CD4-positive, alpha-beta T cell (primary cell): ENCODE measurements around the gene AK6. TPM values are rescaled to one million over a fixed set of nuclear protein-coding genes. Genes with fewer than 3 reads are reported as not detected.

Experiments
- ATAC-seq: fragments of 200-7000 bp; cut with Tn5 transposase; one replicate; pipeline ENCODE4 v1.10.0; 2022; ENCODE audit warnings: mild to moderate bottlenecking; ENCODE audit not compliant: poor library complexity
- CTCF ChIA-PET: fragments of 350-600 bp; sonication (Branson Sonifier 250); formaldehyde crosslinking; loops from one replicate; lab custom pipeline; 2021; ENCODE audit warnings: antibody characterized with exemption, inconsistent platforms; lab: Charles Lee
- POLR2A ChIA-PET: fragments of 350-600 bp; sonication (Branson Sonifier 250); formaldehyde crosslinking; loops from one replicate; lab custom pipeline; 2021; ENCODE audit warnings: antibody characterized with exemption, inconsistent platforms; lab: Charles Lee
- DNase-seq, 14 experiments: peaks; one replicate each; pipeline ENCODE4 v3.0.0-alpha.2; 2013 to 2020; ENCODE audit warnings: mixed read lengths in 2 of 14
- H3K27ac ChIP-seq, 2 donors: one replicate each; pipeline versions ENCODE4 v1.5.1 to v1.7.0; 2013; ENCODE audit warnings: low read length in 2 of 2, low read depth in 1 of 2, mild to moderate bottlenecking in 1 of 2
- H3K27me3 ChIP-seq, 2 experiments: 1 replicate in 1 of 2; 2 replicates in 1 of 2; pipeline versions ENCODE4 v1.6.1 to v1.7.0; 2013; ENCODE audit warnings: low read length in 2 of 2, control low read depth in 1 of 2, mild to moderate bottlenecking in 1 of 2, moderate library complexity in 1 of 2; ENCODE audit not compliant: insufficient read depth in 2 of 2, control insufficient read depth in 1 of 2
- H3K36me3 ChIP-seq: one replicate; pipeline ENCODE4 v1.6.1; 2013; ENCODE audit warnings: low read length, control low read depth; ENCODE audit not compliant: insufficient read depth
- H3K4me1 ChIP-seq: one replicate; pipeline ENCODE4 v1.6.1; 2013; ENCODE audit warnings: low read length, control low read depth; ENCODE audit not compliant: insufficient read depth
- H3K4me3 ChIP-seq: one replicate; pipeline ENCODE4 v1.5.1; 2013; ENCODE audit warnings: mild to moderate bottlenecking, low read length, moderate library complexity
- H3K9me3 ChIP-seq, 2 experiments: 1 replicate in 1 of 2; 2 replicates in 1 of 2; pipeline versions ENCODE4 v1.6.1 to v1.7.0; 2013; ENCODE audit warnings: low read length in 2 of 2, mild to moderate bottlenecking in 2 of 2, control low read depth in 1 of 2, moderate library complexity in 1 of 2; ENCODE audit not compliant: control insufficient read depth in 1 of 2, insufficient read depth in 1 of 2
- H3K27ac Mint-ChIP-seq: one replicate; pipeline ENCODE4 v1.8.0; 2020; ENCODE audit warnings: mixed read lengths
- H3K27me3 Mint-ChIP-seq: one replicate; pipeline ENCODE4 v1.8.0; 2021; ENCODE audit warnings: mixed read lengths
- H3K36me3 Mint-ChIP-seq: one replicate; pipeline ENCODE4 v1.8.0; 2021; ENCODE audit warnings: low read depth, mixed read lengths
- H3K4me1 Mint-ChIP-seq: one replicate; pipeline ENCODE4 v1.8.0; 2021; ENCODE audit warnings: low read depth, mixed read lengths
- H3K4me3 Mint-ChIP-seq: one replicate; pipeline ENCODE4 v1.8.0; 2020; ENCODE audit warnings: mild to moderate bottlenecking, mixed read lengths
- H3K9me3 Mint-ChIP-seq: one replicate; pipeline ENCODE4 v1.8.0; 2020; ENCODE audit warnings: mixed read lengths
- CTCF ChIP-seq: fragments of 200-600 bp; IDR thresholded peaks from one replicate; pipeline ENCODE4 v1.8.0; 2022; ENCODE audit warnings: antibody characterized with exemption, mild to moderate bottlenecking
- intact Hi-C, 2 experiments: fragments of 100-400 bp; cut with DNase I in 1 of 2; cut with micrococcal nuclease in 1 of 2; formaldehyde crosslinking; loops; one replicate each; pipeline versions ENCODE4 v1.15.1 to v1.9.0; 2023 to 2025; cut with DNase I, micrococcal nuclease
- total RNA-seq, 174 experiments: library from RNA in 2 of 174; stranded (reverse) in 2 of 174; gene quantifications; one replicate each; pipeline ENCODE4 v1.2.3 and lab custom pipeline; 2021 to 2026

AK6 gene
- total RNA-seq, 2 experiments from 2014 or later = 8.2 to 10.6 TPM

GRCh38 chr5:69329905-69330489, 39.3 kb downstream of the AK6 start:
- intact Hi-C loops = loop anchor here (2.0 to 10.0 kb wide), 7 partner anchors 45 to 289 kb away; partner anchors contain the start of genes CCNB1 (in 1 of the 2), CDK7 (in 1 of the 2) and CENPH (in 1 of the 2)
- CTCF ChIA-PET = no interaction called here
- H3K4me3 Mint-ChIP-seq = no peak overlapping the region

GRCh38 chr5:69326365-69326764, 43.0 kb downstream of the AK6 start:
- CTCF ChIA-PET = no interaction called here
- no peaks in the 10 kb centered on the region for H3K4me1 ChIP-seq

More at GRCh38 chr5:69329905-69330489, 39.3 kb downstream of the AK6 start:
- H3K4me1 Mint-ChIP-seq = peaks cover 26% of the 10 kb centered on the region
- Histone ChIP-seq H3K27ac (no peak overlapping the region), H3K36me3 (no peaks in the 10 kb centered on the region), H3K4me3 (no peak overlapping the region), H3K9me3 (peaks cover 0 to 10% of the 10 kb centered on the region in 2 experiments), H3K27me3 (no peaks in the 10 kb centered on the region), H3K4me1 (peaks cover 26% of the 10 kb centered on the region)
- peak overlapping the region; percentile 10 for H3K27ac Mint-ChIP-seq
- no peak for DNase-seq
- peaks cover 3% of the 10 kb centered on the region for H3K36me3 Mint-ChIP-seq
- POLR2A ChIA-PET = interaction anchor here (1.1 kb wide), 1 partner anchor 96 kb away, joined by 3 read pairs; the partner anchor contains the start of gene CDK7
- no peak for ATAC-seq
- H3K27me3 Mint-ChIP-seq = no peaks in the 10 kb centered on the region
- H3K9me3 Mint-ChIP-seq = no peaks in the 10 kb centered on the region
- TF ChIP-seq CTCF = no peak

GRCh38 chr5:69317391-69317790, 51.9 kb downstream of the AK6 start:
- no peak overlapping the region for H3K4me3 Mint-ChIP-seq
- DNase-seq (peak in 1 of 14 experiments; percentile 5), ATAC-seq (no peak)
- intact Hi-C loops = no loop called here
- H3K36me3 Mint-ChIP-seq = peaks cover 50% of the 10 kb centered on the region
- H3K27ac ChIP-seq = no peak overlapping the region
- no peaks in the 10 kb centered on the region for H3K9me3 Mint-ChIP-seq
- no peak overlapping the region for H3K27ac Mint-ChIP-seq
- no peaks in the 10 kb centered on the region for H3K4me1 Mint-ChIP-seq
- H3K9me3 ChIP-seq = no peaks in the 10 kb centered on the region
- CTCF ChIA-PET = no interaction called here
- H3K27me3 Mint-ChIP-seq = no peaks in the 10 kb centered on the region
- no peaks in the 10 kb centered on the region for H3K27me3 ChIP-seq
- POLR2A ChIA-PET = no interaction called here
- H3K4me1 ChIP-seq = no peaks in the 10 kb centered on the region
- no peak overlapping the region for H3K4me3 ChIP-seq
- no peak for TF ChIP-seq CTCF
- H3K36me3 ChIP-seq = peaks cover 12% of the 10 kb centered on the region

More at GRCh38 chr5:69326365-69326764, 43.0 kb downstream of the AK6 start:
- POLR2A ChIA-PET = no interaction called here
- H3K4me3 Mint-ChIP-seq = no peak overlapping the region
- peaks cover 5% of the 10 kb centered on the region for H3K4me1 Mint-ChIP-seq
- no peak for TF ChIP-seq CTCF
- H3K9me3 Mint-ChIP-seq = no peaks in the 10 kb centered on the region
- Histone ChIP-seq H3K27ac (no peak overlapping the region), H3K4me3 (no peak overlapping the region), H3K9me3 (peaks cover 0 to 3% of the 10 kb centered on the region in 2 experiments), H3K36me3 (peaks cover 2% of the 10 kb centered on the region), H3K27me3 (no peaks in the 10 kb centered on the region)
- no peak overlapping the region for H3K27ac Mint-ChIP-seq
- ATAC-seq = no peak
- intact Hi-C loops = no loop called here
- H3K27me3 Mint-ChIP-seq = no peaks in the 10 kb centered on the region
- DNase-seq = no peak
- no peaks in the 10 kb centered on the region for H3K36me3 Mint-ChIP-seq
